Fibroblast of pulmonary artery (primary cell): ENCODE measurements around the gene TBC1D1.

Source experiments
- DNase-seq: peaks from one replicate; pipeline ENCODE4 v3.0.0-alpha.2; 2010; ENCODE audit warnings: low read depth
- H3K4me3 ChIP-seq: replicated peaks from 2 replicates; pipeline ENCODE4 v1.5.1; 2011; ENCODE audit warnings: low read depth, mild to moderate bottlenecking, control low read depth, low read length, moderate library complexity
- CTCF ChIP-seq: IDR thresholded peaks from 2 replicates; pipeline ENCODE4 v1.5.1; 2011; ENCODE audit warnings: mild to moderate bottlenecking, control low read depth, low read length, inconsistent platforms; ENCODE audit errors: missing control alignments

The TBC1D1 gene

GRCh38 chr4:38067499-38067898 lies 176.6 kb downstream of the TBC1D1 start:
- no peak for TF ChIP-seq CTCF
- DNase-seq, result no peak
- no peak overlapping the region for H3K4me3 ChIP-seq

GRCh38 chr4:38068107-38068506 lies 177.2 kb downstream of the TBC1D1 start:
- no peak overlapping the region for H3K4me3 ChIP-seq
- no peak for TF ChIP-seq CTCF
- DNase-seq, result no peak

GRCh38 chr4:38069271-38069760 lies 178.4 kb downstream of the TBC1D1 start:
- H3K4me3 ChIP-seq, result no peak overlapping the region
- DNase-seq, result peak; percentile 94
- TF ChIP-seq CTCF, result peak; percentile 92

GRCh38 chr4:38071801-38072431 lies 181.0 kb downstream of the TBC1D1 start:
- H3K4me3 ChIP-seq, result no peak overlapping the region
- peak; percentile 70 for DNase-seq
- no peak for TF ChIP-seq CTCF

- TF ChIP-seq CTCF, result no peak
These were observed 181.7 kb downstream of the TBC1D1 start for GRCh38 chr4:38072578-38072977.

GRCh38 chr4:38073596-38074234 lies 182.8 kb downstream of the TBC1D1 start:
- peak; percentile 49 for DNase-seq
- TF ChIP-seq CTCF, result no peak
- H3K4me3 ChIP-seq, result no peak overlapping the region

More at GRCh38 chr4:38072578-38072977, 181.7 kb downstream of the TBC1D1 start:
- no peak for DNase-seq
- H3K4me3 ChIP-seq, result no peak overlapping the region
